Nephron progenitor cell (in vitro differentiated cells): Measurements from ENCODE around the gene RDX.

ENCODE experiments used
- DNase-seq: peaks from one replicate; pipeline ENCODE4 v3.0.0; 2021
- H3K27ac Mint-ChIP-seq: 2 replicates; pipeline ENCODE4 v1.8.0; 2021; ENCODE audit warnings: mild to moderate bottlenecking, moderate library complexity, mixed read lengths
- H3K27me3 Mint-ChIP-seq: 2 replicates; pipeline ENCODE4 v1.8.0; 2021; ENCODE audit warnings: mild to moderate bottlenecking, low read depth, mixed read lengths; ENCODE audit not compliant: poor library complexity
- H3K36me3 Mint-ChIP-seq: 2 replicates; pipeline ENCODE4 v1.8.0; 2021; ENCODE audit warnings: low read depth, mixed read lengths
- H3K4me1 Mint-ChIP-seq: 2 replicates; pipeline ENCODE4 v1.8.0; 2021; ENCODE audit warnings: mixed read lengths
- H3K4me3 Mint-ChIP-seq: 2 replicates; pipeline ENCODE4 v1.8.0; 2021; ENCODE audit warnings: mild to moderate bottlenecking, moderate library complexity, mixed read lengths
- H3K9me3 Mint-ChIP-seq: 2 replicates; pipeline ENCODE4 v1.8.0; 2021; ENCODE audit warnings: mild to moderate bottlenecking, moderate library complexity, mixed read lengths
- CTCF ChIP-seq: fragments of 200-600 bp; sonication (generic); IDR thresholded peaks from 2 replicates; pipeline ENCODE4 v1.5.0; 2021; ENCODE audit warnings: antibody characterized with exemption

RDX gene

GRCh38 chr11:110296226-110297075 is at the start of gene RDX:
RDX (minus strand) TSS chr11:110296614; CDS start chr11:110279692, 16,922 bp downstream.
- peaks cover 8% of the 10 kb centered on the region for H3K36me3 Mint-ChIP-seq
- H3K4me1 Mint-ChIP-seq: peaks cover 63% of the 10 kb centered on the region
- H3K27me3 Mint-ChIP-seq: peaks cover 2% of the 10 kb centered on the region

GRCh38 chr11:110345743-110346142 is 49.3 kb upstream of the RDX start:
- H3K27ac Mint-ChIP-seq: no peak overlapping the region
- no peak for TF ChIP-seq CTCF
- peaks cover 10% of the 10 kb centered on the region for H3K27me3 Mint-ChIP-seq
- peaks cover 13% of the 10 kb centered on the region for H3K9me3 Mint-ChIP-seq
- no peaks in the 10 kb centered on the region for H3K36me3 Mint-ChIP-seq
- peaks cover 5% of the 10 kb centered on the region for H3K4me1 Mint-ChIP-seq
- no peak overlapping the region for H3K4me3 Mint-ChIP-seq
- DNase-seq: no peak

More at GRCh38 chr11:110296226-110297075, at the start of gene RDX:
- Mint-ChIP-seq H3K4me3 (peak within 1 kb of the TSS; percentile 96), H3K27ac (peak within 1 kb of the TSS; percentile 95), H3K9me3 (peaks cover 4% of the 10 kb centered on the region)
- no peak for TF ChIP-seq CTCF
- DNase-seq: peak; percentile 85

GRCh38 chr11:110340436-110340835 is 44.0 kb upstream of the RDX start:
- Mint-ChIP-seq H3K9me3 (peaks cover 13% of the 10 kb centered on the region), H3K4me3 (no peak overlapping the region), H3K27me3 (peaks cover 3% of the 10 kb centered on the region), H3K4me1 (no peaks in the 10 kb centered on the region), H3K36me3 (no peaks in the 10 kb centered on the region), H3K27ac (no peak overlapping the region)
- DNase-seq: no peak
- no peak for TF ChIP-seq CTCF

- TF ChIP-seq CTCF: no peak
- no peak for DNase-seq
- H3K27ac Mint-ChIP-seq: no peak overlapping the region
- H3K27me3 Mint-ChIP-seq: no peaks in the 10 kb centered on the region
- no peak overlapping the region for H3K4me3 Mint-ChIP-seq
- H3K36me3 Mint-ChIP-seq: no peaks in the 10 kb centered on the region
- peaks cover 10% of the 10 kb centered on the region for H3K9me3 Mint-ChIP-seq
- H3K4me1 Mint-ChIP-seq: no peaks in the 10 kb centered on the region
Observed at GRCh38 chr11:110339456-110340250, 43.2 kb upstream of the RDX start.

DNA sequence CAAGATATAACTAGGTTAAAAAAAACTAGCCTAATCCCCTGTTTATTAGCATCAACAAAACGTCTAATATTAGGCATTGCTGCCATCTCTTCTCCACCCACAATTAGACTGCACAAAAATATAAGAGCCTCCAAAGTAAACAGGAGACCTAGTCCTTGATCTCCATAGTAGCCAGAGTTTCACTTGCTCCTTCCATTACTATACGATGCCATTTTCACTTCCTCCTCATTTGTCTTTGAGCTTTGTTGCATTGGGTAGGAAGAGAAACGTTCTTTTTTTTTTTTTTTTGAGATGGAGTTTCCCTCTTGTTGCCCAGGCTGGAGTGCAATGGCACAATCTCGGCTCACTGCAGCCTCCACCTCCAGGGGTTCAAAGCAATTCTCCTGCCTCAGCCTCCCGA is 42.3 kb upstream of the RDX start:
- H3K4me3 Mint-ChIP-seq: no peak overlapping the region
- DNase-seq: no peak
- no peaks in the 10 kb centered on the region for H3K36me3 Mint-ChIP-seq
- TF ChIP-seq CTCF: no peak
- H3K4me1 Mint-ChIP-seq: no peaks in the 10 kb centered on the region
- H3K9me3 Mint-ChIP-seq: peaks cover 6% of the 10 kb centered on the region
- peaks cover 3% of the 10 kb centered on the region for H3K27me3 Mint-ChIP-seq
- H3K27ac Mint-ChIP-seq: no peak overlapping the region
